HCT116 (cell line): Measurements from ENCODE around the gene C14orf93. TPM values are rescaled to one million over a fixed set of nuclear protein-coding genes. Genes with fewer than 3 reads are reported as not detected.
A peak's percentile ranks its signal among the peaks of the same experiment; 100 is the strongest.

Source experiments
- ATAC-seq: fragments of 200-7000 bp; cut with Tn5 transposase; 2 replicates; pipeline ENCODE4 v1.9.1; 2020; ENCODE audit warnings: mild to moderate bottlenecking, moderate library complexity
- BruUV-seq: library from RNA; stranded (reverse); fragments of 400-500 nt; replicated peaks from 2 replicates; lab custom pipeline; 2021; lab: Mats Ljungman, UMichigan
- CTCF ChIA-PET: fragments of 300-600 bp; sonication (Branson Sonifier 250); formaldehyde crosslinking; loops from one replicate; lab custom pipeline; 2021; ENCODE audit warnings: antibody characterized with exemption; lab: Charles Lee
- POLR2A ChIA-PET: fragments of 300-600, 350-600 bp; sonication (Branson Sonifier 250); formaldehyde crosslinking; loops from one replicate; lab custom pipeline; 2021; ENCODE audit warnings: antibody characterized with exemption; lab: Charles Lee
- RAD21 ChIA-PET, 2 experiments: fragments of 300-600 bp; sonication (Branson Sonifier 250); formaldehyde crosslinking; loops; one replicate each; lab custom pipeline; 2023; ENCODE audit warnings: low total read pairs in 2 of 2; ENCODE audit not compliant: uncharacterized antibody in 2 of 2, unreplicated experiment in 2 of 2, low non-redundant PET in 1 of 2; lab: Charles Lee
- DNase-seq: peaks from one replicate; pipeline ENCODE4 v3.0.0-alpha.2; 2010; ENCODE audit warnings: low read depth, low spot score
- H2AFZ ChIP-seq: fragments of 200-600 bp; shearing (Covaris generic), sonication (generic); 2 replicates; pipeline ENCODE4 v1.6.1; 2017; ENCODE audit warnings: low read depth, mixed run types, mixed read lengths, antibody characterized with exemption, low read length; ENCODE audit not compliant: poor library complexity, severe bottlenecking
- H3K27ac ChIP-seq: 2 replicates; pipeline ENCODE4 v1.5.1; 2012; ENCODE audit warnings: low read depth, low read length
- H3K27me3 ChIP-seq: fragments of 200-600 bp; sonication (generic); 2 replicates; pipeline ENCODE4 v1.6.1; 2016; ENCODE audit warnings: mixed run types, low read length, mixed read lengths; ENCODE audit not compliant: insufficient read depth
- H3K36me3 ChIP-seq, 2 experiments: fragments of 200-500 bp in 1 of 2; fragments of 200-600 bp in 1 of 2; sonication (Bioruptor generic) in 1 of 2; sonication (generic) in 1 of 2; 2 replicates each; pipeline versions ENCODE4 v1.5.1 to v1.6.1; 2014 to 2016; ENCODE audit warnings: low read length in 2 of 2, inconsistent platforms in 1 of 2, mixed read lengths in 1 of 2, mixed run types in 1 of 2; ENCODE audit not compliant: insufficient read depth in 2 of 2, control insufficient read depth in 1 of 2
- H3K4me1 ChIP-seq, 2 experiments: fragments of 200-600 bp in 1 of 2; sonication (generic) in 1 of 2; 2 replicates each; pipeline versions ENCODE4 v1.5.1 to v1.6.1; 2012 to 2017; ENCODE audit warnings: low read length in 2 of 2, inconsistent platforms in 1 of 2, mild to moderate bottlenecking in 1 of 2, mixed read lengths in 1 of 2, mixed run types in 1 of 2, moderate library complexity in 1 of 2; ENCODE audit not compliant: insufficient read depth in 2 of 2, control insufficient read depth in 1 of 2
- H3K4me2 ChIP-seq: fragments of 200-600 bp; sonication (generic); 2 replicates; pipeline ENCODE4 v1.6.1; 2017; ENCODE audit warnings: mixed run types, low read length, mixed read lengths
- H3K4me3 ChIP-seq, 2 experiments: fragments of 200-600 bp in 1 of 2; sonication (generic) in 1 of 2; replicated peaks in 1 of 2; 2 replicates each; pipeline ENCODE4 v1.5.1; 2011 to 2016; ENCODE audit warnings: low read length in 2 of 2, control low read depth in 1 of 2, low read depth in 1 of 2, mild to moderate bottlenecking in 1 of 2, mixed read lengths in 1 of 2, mixed run types in 1 of 2
- H3K79me2 ChIP-seq: fragments of 200-600 bp; sonication (generic); 2 replicates; pipeline ENCODE4 v1.6.1; 2017; ENCODE audit warnings: mild to moderate bottlenecking, mixed run types, low read length, moderate library complexity, mixed read lengths; ENCODE audit not compliant: insufficient read depth
- H3K9ac ChIP-seq: fragments of 200-600 bp; sonication (generic); 2 replicates; pipeline ENCODE4 v1.6.1; 2016; ENCODE audit warnings: low read length, mixed read lengths
- H3K9me2 ChIP-seq: fragments of 200-600 bp; sonication (generic), shearing (Covaris generic); 2 replicates; pipeline ENCODE4 v1.6.1; 2017; ENCODE audit warnings: mixed run types, mild to moderate bottlenecking, moderate library complexity; ENCODE audit not compliant: insufficient read depth
- H3K9me3 ChIP-seq, 2 experiments: fragments of 200-500 bp in 1 of 2; fragments of 200-600 bp in 1 of 2; sonication (Bioruptor generic) in 1 of 2; sonication (generic) in 1 of 2; 2 replicates each; pipeline ENCODE4 v1.6.1; 2014 to 2017; ENCODE audit warnings: low read length in 2 of 2, mixed read lengths in 2 of 2, inconsistent platforms in 1 of 2, low read depth in 1 of 2, mild to moderate bottlenecking in 1 of 2, mixed run types in 1 of 2, moderate library complexity in 1 of 2; ENCODE audit not compliant: control insufficient read depth in 1 of 2, insufficient read depth in 1 of 2
- H4K20me1 ChIP-seq: fragments of 200-600 bp; sonication (generic), shearing (Covaris generic); 2 replicates; pipeline ENCODE4 v1.6.1; 2017; ENCODE audit warnings: mixed run types, mild to moderate bottlenecking, moderate library complexity; ENCODE audit not compliant: insufficient read depth
- CEBPB ChIP-seq: IDR thresholded peaks from 2 replicates; pipeline ENCODE4 v1.6.1; 2012; ENCODE audit warnings: low read depth
- ELF1 ChIP-seq: IDR thresholded peaks from 2 replicates; pipeline ENCODE4 v1.6.1; 2012; ENCODE audit warnings: low read depth, borderline replicate concordance
- EZH2 ChIP-seq: fragments of 200-600 bp; sonication (generic); IDR thresholded peaks from 2 replicates; pipeline ENCODE4 v1.6.1; 2017; ENCODE audit warnings: antibody characterized with exemption, mixed run types
- JUND ChIP-seq: IDR thresholded peaks from 2 replicates; pipeline ENCODE4 v1.6.1; 2012
- MAX ChIP-seq: IDR thresholded peaks from 2 replicates; pipeline ENCODE4 v1.6.1; 2012
- POLR2A ChIP-seq: IDR thresholded peaks from 2 replicates; pipeline ENCODE4 v1.7.0; 2011; ENCODE audit warnings: borderline replicate concordance; ENCODE audit not compliant: insufficient read depth, insufficient read length; ENCODE audit errors: extremely low read depth
- RAD21 ChIP-seq: IDR thresholded peaks from 2 replicates; pipeline ENCODE4 v1.6.1; 2012; ENCODE audit warnings: low read depth, mild to moderate bottlenecking
- SIN3A ChIP-seq: IDR thresholded peaks from 2 replicates; pipeline ENCODE4 v1.6.1; 2012; ENCODE audit warnings: low read depth
- TCF7L2 ChIP-seq: IDR thresholded peaks from 2 replicates; pipeline ENCODE4 v1.7.0; 2011; ENCODE audit warnings: borderline replicate concordance, inconsistent platforms; ENCODE audit not compliant: insufficient read depth, insufficient read length; ENCODE audit errors: extremely low read depth
- YY1 ChIP-seq: IDR thresholded peaks from 2 replicates; pipeline ENCODE4 v1.6.1; 2011; ENCODE audit warnings: low read length, low read depth, moderate library complexity, mild to moderate bottlenecking; ENCODE audit not compliant: insufficient replicate concordance; ENCODE audit errors: extremely low read depth
- ZFX ChIP-seq: fragments of 450-650 bp; IDR thresholded peaks from 2 replicates; pipeline ENCODE4 v1.6.1; 2017
- ZNF274 ChIP-seq: fragments of 200-500 bp; sonication (Bioruptor generic); IDR thresholded peaks from 2 replicates; pipeline ENCODE4 v1.6.1; 2014; ENCODE audit warnings: mild to moderate bottlenecking, low read depth, low read length, inconsistent platforms
- intact Hi-C: fragments of 100-400 bp; cut with micrococcal nuclease; formaldehyde crosslinking; loops from 2 replicates; pipeline ENCODE4 v1.10.0; 2022
- total RNA-seq: library from RNA; stranded (reverse); gene quantifications from one replicate; pipeline ENCODE4 v1.2.1, GENCODE V29; 2021; ENCODE audit not compliant: unreplicated experiment
- TF ChIP-seq, protein P1 (sequence below): IDR thresholded peaks from 2 replicates; pipeline ENCODE4 v1.6.1; 2012; ENCODE audit warnings: low read depth

The C14orf93 gene
- total RNA-seq, 1 experiment from 2014 or later = 13.7 TPM

GRCh38 chr14:22977434-22977683 is 32.6 kb downstream of the C14orf93 start:
- ATAC-seq (peak; percentile 1; the same call in 1 of the 2 replicates), DNase-seq (no peak)
- TF ChIP-seq JUND (no peak), ZFX (no peak)
- Histone ChIP-seq H3K4me1 (peaks cover 57 to 58% of the 10 kb centered on the region in 2 experiments), H3K27me3 (no peaks in the 10 kb centered on the region), H3K36me3 (peaks cover 2 to 31% of the 10 kb centered on the region in 2 experiments; a peak in 2 of 4 replicates), H3K27ac (peak overlapping the region; percentile 82), H3K4me2 (peak overlapping the region; percentile 97), H4K20me1 (no peaks in the 10 kb centered on the region), H3K4me3 (peak overlapping the region in 1 of 2 experiments; percentile 38; a peak in 2 of 4 replicates), H3K9ac (peak overlapping the region; percentile 90), H3K9me3 (no peaks in the 10 kb centered on the region), H3K9me2 (no peaks in the 10 kb centered on the region), H2AFZ (no peak overlapping the region), H3K79me2 (peaks cover 52% of the 10 kb centered on the region)
- intact Hi-C loops = no loop called here
- ChIA-PET CTCF (interaction anchor here (1.0 to 2.6 kb wide), 7 partner anchors 9 to 418 kb away, joined by 3 to 22 read pairs (median 5); partner anchors contain the start of gene PRMT5), RAD21 (interaction anchor here in 1 of 2 experiments (1.1 kb wide), 1 partner anchor 47 kb away, joined by 4 read pairs; no protein-coding TSS in a partner anchor), POLR2A (interaction anchor here (0.9 to 2.1 kb wide), 3 partner anchors 9 to 81 kb away, joined by 3 to 12 read pairs (median 3); no protein-coding TSS in a partner anchor)
- BruUV-seq = no TSS peak

DNA sequence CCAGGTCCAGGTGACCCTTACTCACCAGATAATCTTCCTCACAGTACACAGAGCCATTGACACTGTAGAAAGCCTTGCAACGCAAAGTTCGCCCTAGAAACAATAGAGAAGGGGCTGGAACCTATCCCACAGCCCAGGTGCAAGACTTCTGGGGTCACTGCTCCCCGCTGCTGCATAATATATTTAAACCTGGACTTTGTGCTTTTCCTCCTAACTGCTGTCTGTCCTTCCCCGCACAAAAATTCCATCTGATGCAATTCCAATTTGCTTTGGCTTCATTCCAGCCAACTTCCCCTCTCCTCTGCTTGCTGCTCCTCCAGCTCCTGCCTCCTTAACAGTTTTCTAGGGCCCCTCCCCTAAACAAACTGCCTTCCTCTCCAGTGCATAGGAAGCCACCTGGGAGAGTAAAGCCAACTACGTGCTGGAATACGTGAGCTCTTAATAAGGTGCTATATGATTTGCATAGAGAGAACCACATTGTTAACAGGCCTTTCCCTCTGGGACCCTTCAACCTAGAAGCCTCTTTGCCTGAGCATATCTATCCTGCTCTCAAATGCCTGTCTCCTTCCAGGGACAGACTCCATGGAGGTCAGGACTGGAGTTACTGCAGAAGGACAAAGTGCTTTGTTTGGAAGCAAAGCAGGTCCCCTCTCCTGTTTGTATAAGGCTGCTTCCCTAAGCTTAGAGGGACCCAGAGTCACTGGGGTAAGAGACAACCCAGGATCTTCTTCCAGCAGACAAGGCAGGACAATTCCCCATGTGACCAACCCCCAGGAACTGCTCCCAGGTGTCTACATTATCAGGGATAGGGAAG is 33.1 kb downstream of the C14orf93 start:
- no peaks in the 10 kb centered on the region for H3K9me3 ChIP-seq
- peak overlapping the region in 1 of 2 experiments; percentile 38; a peak in 2 of 4 replicates for H3K4me3 ChIP-seq
- H4K20me1 ChIP-seq = no peaks in the 10 kb centered on the region
- H3K27ac ChIP-seq = peak overlapping the region; percentile 82
- ATAC-seq (no peak), DNase-seq (no peak)
- no TSS peak for BruUV-seq
- peaks cover 47% of the 10 kb centered on the region for H3K79me2 ChIP-seq
- peaks cover 2 to 35% of the 10 kb centered on the region in 2 experiments; a peak in 2 of 4 replicates for H3K36me3 ChIP-seq
- no peak overlapping the region for H2AFZ ChIP-seq
- RAD21 ChIA-PET = interaction anchor here (1.0 to 1.1 kb wide), 2 partner anchors 10 to 47 kb away, joined by 3 to 4 read pairs; no protein-coding TSS in a partner anchor
- no peaks in the 10 kb centered on the region for H3K27me3 ChIP-seq
- H3K9me2 ChIP-seq = no peaks in the 10 kb centered on the region
- peak overlapping the region; percentile 97 for H3K4me2 ChIP-seq
- peaks cover 57 to 58% of the 10 kb centered on the region in 2 experiments for H3K4me1 ChIP-seq
- POLR2A ChIA-PET = interaction anchor here (0.9 to 2.1 kb wide), 3 partner anchors 10 to 81 kb away, joined by 3 to 12 read pairs (median 3); no protein-coding TSS in a partner anchor
- intact Hi-C loops = no loop called here
- CTCF ChIA-PET = interaction anchor here (1.1 to 2.6 kb wide), 7 partner anchors 10 to 417 kb away, joined by 3 to 22 read pairs (median 6); partner anchors contain the start of gene HAUS4
- peak overlapping the region; percentile 90 for H3K9ac ChIP-seq
- TF ChIP-seq JUND (no peak), RAD21 (no peak), POLR2A (no peak), ELF1 (no peak), ZNF274 (no peak), MAX (no peak), CEBPB (no peak), ZFX (no peak), TCF7L2 (no peak), YY1 (no peak), EZH2 (no peak), SIN3A (no peak)
- TF ChIP-seq, protein P1, sequence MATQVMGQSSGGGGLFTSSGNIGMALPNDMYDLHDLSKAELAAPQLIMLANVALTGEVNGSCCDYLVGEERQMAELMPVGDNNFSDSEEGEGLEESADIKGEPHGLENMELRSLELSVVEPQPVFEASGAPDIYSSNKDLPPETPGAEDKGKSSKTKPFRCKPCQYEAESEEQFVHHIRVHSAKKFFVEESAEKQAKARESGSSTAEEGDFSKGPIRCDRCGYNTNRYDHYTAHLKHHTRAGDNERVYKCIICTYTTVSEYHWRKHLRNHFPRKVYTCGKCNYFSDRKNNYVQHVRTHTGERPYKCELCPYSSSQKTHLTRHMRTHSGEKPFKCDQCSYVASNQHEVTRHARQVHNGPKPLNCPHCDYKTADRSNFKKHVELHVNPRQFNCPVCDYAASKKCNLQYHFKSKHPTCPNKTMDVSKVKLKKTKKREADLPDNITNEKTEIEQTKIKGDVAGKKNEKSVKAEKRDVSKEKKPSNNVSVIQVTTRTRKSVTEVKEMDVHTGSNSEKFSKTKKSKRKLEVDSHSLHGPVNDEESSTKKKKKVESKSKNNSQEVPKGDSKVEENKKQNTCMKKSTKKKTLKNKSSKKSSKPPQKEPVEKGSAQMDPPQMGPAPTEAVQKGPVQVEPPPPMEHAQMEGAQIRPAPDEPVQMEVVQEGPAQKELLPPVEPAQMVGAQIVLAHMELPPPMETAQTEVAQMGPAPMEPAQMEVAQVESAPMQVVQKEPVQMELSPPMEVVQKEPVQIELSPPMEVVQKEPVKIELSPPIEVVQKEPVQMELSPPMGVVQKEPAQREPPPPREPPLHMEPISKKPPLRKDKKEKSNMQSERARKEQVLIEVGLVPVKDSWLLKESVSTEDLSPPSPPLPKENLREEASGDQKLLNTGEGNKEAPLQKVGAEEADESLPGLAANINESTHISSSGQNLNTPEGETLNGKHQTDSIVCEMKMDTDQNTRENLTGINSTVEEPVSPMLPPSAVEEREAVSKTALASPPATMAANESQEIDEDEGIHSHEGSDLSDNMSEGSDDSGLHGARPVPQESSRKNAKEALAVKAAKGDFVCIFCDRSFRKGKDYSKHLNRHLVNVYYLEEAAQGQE = no peak
